ENCODE measurements around the gene ITGA3.

DNA sequence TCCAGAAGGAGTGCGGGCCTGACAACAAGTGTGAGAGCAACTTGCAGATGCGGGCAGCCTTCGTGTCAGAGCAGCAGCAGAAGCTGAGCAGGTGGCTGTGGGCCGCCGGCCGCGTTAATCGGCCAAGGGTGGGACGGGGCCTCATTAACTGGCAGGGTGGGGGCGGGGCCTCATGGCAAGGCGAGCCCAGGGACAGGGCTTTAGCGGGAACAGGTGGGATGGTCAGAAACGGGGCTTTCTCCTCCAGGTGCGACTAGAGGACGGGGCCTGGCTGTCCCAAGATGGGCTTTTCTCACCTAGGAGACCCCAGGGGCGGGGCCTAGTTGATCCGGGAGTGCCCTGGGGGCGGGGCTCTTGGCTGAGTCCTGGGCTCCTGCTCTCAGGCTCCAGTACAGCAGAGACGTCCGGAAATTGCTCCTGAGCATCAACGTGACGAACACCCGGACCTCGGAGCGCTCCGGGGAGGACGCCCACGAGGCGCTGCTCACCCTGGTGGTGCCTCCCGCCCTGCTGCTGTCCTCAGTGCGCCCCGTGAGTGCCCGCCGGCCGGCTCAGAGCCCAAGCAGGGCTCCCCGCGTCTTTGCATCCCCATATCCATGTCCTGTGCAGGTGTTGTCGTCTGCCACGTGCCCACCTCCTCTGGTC lies 20.8 kb downstream of the ITGA3 start:
- TF ChIP-seq CTCF (IDR thresholded peaks at IDR 0.05) (no peak), POLR2A (IDR thresholded peaks at IDR 0.05) (no peak)
